HG03520 (cell line): ENCODE measurements around the gene SYCE1L.
"Not testable (repeated sequence)": the region's sequence is repeated elsewhere in the genome, so short reads cannot be mapped to it uniquely, and the experiment has no call there.

ENCODE experiments used
- ATAC-seq: cut with Tn5 transposase; IDR thresholded peaks from one replicate; pipeline ENCODE4 v1.9.1; 2021; ENCODE audit warnings: mild to moderate bottlenecking, moderate library complexity; ENCODE audit not compliant: unreplicated experiment

SYCE1L gene

DNA sequence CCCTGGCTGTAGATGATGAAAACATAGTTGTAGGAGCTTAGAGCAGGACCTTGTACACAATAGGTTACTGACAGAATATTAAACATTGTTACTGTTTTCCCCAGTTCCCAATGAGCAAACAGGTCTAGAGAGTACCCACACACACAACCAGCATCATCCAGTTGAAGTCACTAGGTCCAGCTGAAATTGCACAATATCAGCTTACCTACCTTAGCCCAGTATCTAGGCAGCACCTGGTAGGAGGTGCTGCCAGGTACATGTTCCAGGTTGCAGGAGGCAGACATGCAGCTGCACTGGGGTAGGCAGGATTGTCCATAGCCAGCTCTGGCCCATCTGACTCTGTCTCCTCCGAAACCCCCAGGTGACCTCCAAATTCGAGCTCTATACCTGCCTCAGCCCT is 1.5 kb upstream of the SYCE1L start:
- ATAC-seq, result no peak

DNA sequence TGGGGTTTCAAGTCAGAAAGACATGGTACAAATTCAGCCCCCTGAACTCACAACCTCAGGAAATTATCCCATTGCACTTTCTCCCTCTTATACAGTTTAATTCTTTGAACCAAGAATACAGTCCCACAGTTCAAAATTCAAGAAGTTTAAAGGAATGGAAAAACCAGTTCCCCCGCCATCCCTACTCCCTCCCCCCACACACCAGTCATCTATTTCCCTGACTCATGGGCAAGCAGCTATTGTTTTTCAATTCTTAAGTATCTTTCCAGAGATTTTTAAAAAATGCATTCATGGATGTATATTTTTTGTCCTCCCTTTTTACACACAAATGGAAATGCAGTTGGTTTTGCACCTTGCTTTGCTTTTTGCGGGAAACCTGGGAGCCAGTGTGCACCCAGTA is 7.3 kb downstream of the SYCE1L start:
- no peak for ATAC-seq

DNA sequence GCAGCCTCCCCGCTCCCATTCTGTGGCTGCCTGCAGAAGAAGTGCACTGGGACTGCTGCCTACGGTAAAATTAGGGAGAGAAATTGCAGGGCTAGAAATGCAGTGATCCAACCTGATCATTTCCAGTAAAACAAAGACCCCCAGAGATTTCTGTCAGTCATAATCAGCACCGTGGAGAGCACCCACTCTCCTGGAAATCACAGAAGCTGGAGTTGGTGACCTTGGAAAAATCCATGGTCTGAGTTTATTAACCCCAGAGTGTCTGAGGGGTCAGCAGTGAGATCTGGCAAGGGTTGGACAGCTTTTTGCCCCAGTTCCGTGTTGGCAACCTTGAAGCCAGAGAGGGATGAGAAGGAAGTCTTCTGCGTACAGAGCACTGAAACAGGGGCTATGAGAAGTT is 7.8 kb downstream of the SYCE1L start:
- no peak for ATAC-seq

DNA sequence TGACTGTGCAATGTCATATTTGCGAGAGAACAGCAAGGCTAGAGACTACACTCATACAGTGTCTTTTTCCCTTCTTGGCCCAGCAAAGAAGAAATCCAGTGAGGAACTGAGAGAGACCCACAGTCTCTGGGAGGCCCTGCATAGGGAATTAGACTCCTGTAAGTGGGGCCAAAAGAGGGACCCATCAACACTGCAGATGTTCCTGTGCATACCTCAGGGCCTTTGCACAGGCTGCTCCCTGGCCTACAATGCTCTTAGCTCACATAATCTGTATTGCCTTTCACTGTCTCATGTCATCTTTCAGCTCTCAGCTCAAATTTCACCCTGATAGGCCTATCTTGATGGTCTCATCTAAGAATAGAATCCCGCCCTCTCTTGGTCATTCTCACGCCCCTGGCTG is 9.2 kb downstream of the SYCE1L start:
- ATAC-seq, result no peak

DNA sequence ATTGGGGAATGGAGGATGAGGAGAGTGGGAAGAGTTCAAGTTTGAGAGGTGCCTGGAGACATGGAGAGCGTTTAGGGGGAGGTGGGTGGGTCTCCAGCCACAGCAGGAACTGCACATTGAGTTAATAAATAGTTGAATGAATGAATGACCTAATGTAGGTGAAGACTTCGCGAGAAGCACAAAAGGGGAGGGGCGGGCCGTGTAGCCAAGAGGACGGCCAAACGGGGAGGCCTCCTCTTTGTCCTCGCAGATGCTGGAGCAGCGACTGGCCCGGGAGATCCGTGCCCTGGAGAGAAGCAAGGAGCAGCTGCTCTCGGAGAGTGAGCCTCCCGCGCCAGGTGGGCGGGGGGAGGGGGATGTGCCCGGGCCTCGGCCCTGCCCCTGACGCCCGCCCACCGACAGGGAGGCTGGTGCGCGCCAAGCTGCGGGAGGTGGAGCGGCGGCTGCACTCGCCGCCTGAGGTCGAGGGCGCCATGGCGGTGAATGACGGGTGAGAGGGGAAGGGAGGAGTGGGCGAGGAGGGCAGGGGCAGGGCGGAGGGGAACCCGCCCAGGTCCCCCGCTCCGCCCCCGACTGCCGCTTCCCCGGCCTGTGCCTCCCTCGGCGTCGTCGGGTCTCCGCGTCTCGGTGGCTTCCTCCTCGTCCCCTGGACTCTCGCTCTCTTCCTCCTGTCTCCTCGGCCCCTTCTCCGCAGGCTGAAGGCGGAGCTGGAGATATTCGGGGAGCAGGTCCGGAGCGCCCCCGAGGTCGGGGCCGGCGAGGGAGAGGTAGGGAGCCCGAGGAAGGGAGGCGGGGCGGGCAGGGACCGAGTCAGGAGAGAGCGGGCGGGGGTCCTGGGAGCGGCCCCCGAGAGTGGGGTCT is 12.9 kb downstream of the SYCE1L start:
- ATAC-seq, result peak; percentile 48

DNA sequence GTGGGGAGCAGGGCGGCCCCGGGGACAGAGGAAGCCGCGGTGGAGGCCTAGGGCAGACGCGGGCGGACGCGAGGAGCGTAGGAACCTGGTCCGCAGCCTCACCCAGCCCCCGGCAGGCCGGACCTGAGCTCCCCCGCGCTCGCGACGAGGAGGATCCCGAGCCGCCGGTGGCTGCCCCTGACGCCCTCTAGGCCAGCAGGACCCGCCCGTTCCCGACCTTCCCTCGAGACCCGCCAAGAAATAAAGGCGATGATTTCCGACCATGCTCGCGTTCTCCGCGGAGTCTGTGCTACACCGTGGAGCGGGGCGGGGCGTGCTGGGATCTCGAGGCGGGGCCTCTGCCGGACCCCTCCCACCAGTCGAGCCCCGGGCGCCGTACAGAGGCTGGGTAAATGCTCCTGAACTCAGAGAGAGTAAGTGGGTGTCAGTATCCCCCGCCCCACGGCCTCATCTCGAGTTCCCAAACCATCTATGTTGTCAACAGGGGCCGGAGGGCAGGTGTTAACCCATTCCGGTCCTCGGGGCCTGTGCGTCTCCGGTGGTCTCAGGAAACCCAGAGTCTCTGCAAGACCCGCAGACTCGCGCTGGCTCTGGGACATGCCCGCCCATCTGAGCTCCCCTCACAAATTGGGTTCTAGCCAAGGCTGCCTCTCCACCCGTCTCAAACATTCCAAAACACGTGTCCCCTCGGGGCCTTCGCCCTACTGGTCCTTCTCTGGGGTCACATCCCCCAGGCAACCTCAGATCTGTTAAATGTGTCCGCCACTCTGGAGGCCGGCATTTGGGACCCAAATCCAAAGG is 13.7 kb downstream of the SYCE1L start:
- peak; percentile 73 for ATAC-seq

DNA sequence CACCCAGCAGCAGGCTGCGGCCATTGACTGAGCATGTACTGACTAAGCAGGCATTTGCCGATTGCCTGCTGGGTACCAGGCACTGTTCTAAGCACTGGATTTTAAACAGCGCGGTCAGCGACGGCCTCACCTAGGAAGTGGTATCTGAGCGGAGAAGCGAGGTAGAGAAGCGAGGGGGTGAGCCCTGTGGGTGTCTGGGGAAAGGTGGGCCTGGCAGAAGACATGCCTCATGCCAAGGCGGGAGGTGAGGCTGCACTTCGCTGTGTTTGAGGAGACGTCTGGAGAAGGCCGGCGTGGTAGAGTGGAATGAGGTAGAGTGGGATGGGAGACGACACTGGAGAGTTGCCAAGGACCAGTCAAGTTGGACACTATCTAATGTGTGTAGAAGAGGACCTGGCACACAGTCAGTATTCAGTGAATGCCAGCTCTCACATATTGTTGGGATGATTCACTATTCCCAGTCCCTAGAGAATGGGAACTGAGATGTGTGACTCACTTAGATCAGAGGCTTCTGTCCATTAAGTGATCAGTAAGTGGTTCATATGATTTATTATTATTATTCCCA is 14.4 kb downstream of the SYCE1L start:
- no peak for ATAC-seq

DNA sequence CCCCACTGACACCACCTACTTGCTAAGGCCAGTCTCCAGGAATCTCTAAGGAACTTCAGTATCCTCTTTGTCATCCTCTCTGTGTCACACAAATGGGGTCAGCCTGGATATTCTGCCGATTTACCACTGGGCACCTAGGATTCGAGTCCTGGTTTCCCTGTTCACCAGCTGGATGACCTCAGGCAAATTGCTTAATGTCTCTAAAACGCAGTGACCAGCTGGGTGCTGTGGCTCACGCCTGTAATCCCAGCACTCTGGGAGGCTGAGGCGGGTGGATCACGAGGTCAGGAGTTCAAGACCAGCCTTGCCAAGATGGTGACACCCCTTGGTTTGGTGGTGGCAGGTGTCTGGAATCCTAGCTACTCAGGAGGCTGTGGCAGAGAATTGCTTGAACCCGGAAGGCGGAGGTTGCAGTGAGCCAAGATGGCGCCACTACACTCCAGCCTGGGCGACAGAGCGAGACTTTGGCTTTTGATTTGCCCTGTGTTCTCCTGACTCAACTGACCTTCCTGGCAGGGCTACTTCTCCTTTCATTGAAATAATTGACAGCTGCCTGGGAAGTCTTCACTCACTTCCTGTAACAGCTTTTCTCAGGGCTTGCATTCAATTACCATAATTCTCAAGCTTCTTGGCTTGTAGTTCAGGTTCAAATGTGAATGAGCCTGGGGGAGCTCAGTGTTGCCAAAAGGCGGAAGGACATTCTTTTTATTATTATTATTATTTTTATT is 15.4 kb downstream of the SYCE1L start:
- no peak for ATAC-seq

DNA sequence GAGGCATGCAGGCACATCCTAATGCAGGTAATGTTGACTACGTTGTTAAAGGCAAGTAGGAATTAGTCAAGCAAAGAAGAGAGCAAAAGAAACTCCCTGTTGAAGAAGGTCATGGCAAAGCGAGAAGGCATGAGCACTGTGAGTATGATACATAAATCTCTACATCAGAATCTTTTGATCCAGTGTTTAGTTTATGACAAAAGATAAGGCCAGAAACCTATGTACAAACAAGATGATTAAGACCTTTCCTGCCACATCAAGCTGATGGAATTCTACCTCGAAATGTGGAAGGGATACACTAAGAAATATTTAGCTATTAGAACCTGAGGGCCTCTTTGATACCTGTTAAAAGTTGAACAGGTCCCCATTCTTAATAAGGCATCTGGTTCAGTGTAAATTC is 20.2 kb downstream of the SYCE1L start:
- no peak for ATAC-seq

DNA sequence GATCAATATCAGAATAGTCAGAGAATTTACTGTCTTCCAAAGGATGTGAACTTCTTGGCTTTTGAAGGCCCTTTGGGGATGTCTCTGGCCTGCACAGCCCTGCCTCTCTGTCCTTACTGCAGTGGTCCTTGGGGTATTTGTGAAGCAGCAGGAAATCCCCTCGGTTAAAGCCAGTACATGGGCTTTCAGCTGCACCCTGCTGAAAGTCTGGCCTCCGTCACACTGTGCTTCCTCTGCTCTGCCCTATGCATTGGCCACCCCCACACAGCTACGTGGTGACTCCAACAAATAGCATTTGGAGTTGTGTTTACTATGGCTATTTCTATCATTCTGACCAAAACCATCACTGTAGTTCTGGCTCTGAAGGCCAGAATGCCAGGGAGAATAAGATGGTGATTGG is 21.2 kb downstream of the SYCE1L start:
- ATAC-seq, result no peak

DNA sequence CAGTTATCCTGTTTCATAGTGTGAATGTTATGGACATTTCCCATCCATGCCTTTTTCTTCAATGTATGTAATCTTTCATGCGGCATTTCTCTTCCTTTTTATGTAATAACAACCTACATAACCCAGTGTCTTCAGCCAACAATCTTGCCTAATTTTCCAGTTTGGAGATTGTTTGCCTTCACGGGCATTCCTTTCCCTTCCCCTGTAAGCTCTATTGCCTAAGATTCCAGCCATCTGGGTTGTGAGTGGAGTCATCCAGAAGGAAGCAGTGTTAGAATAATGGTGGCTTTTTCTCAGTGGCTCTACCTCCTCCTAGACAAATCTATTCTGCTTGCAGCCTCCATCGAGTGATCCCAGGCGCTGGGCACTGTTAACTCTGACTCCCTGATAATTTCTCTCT is 22.3 kb downstream of the SYCE1L start:
- no peak for ATAC-seq

DNA sequence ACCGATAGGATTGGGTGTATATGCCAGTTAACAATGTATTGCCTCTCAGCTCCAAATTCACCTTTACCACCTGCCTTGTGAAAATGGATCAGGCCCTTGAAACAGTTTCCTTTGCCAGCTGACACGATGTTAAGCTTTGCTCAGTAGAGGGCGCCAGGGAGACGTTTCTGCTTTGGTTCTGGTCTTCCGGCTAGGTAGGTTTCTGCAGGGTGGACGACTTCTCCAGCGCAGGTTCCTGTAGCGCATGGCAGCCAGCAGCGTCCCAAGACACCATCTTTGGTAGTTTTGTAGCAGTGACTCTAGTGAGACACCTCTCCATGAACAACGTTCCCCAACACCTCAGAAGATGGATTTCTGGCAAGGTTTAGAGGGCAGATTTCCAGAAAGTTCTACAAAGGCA is 24.0 kb downstream of the SYCE1L start:
- ATAC-seq, result no peak

DNA sequence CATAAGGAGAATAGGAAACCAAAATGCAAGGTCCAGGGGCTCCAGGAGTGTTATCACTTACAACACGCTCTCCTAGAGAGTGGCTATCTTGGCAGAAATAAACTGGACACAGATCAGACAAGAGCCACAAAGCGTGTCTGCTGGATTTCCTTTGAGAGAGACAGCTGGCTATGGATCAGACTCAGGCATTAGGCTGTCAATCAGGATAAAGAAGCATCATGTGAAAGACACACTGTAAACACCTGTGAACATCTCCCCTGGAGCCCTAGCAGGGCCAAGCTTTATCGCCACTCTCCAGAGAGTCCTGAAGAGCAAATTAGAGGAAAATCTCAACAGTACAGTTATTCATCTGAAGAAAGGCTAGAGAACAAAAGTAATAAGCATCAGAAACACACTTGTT is 26.0 kb downstream of the SYCE1L start:
- ATAC-seq, result no peak

DNA sequence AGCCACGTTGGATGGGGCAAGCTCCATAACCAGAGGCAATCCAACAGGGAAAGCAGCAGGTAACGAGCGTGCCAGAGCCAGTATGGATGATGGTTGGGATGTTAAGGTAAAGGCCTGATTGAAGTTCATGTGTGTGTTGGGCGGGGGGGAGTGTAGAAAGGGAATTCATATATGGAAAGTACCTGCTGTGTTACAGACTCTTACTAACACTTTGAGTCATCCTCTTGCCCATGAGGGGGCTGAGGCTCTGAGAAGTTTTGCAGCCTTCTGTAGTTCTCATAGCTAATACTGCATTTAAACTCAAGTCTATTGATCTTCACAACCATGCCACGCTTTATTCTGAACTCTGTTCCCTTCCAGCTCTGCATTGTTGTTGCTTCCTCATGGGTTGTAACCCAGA is 28.5 kb downstream of the SYCE1L start:
- ATAC-seq, result peak; percentile 78

DNA sequence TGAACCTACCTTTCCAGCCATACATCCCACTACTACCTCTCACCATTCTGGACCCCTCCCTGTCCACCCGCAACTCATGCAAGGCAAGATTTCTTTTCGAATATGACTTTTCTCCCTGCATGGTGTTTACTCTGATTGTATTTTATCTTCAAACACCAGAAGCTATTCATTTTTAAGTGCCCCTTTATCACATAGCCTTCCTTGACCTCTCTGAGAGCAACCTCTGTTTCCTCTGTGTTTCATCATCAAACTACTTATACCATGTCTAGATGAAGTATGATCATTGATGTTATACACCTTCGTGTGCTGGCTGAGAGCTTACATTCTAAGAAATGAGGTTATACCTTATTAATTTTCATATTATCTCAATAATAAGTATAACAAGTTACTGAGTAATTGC is 31.8 kb downstream of the SYCE1L start:
- no peak for ATAC-seq

DNA sequence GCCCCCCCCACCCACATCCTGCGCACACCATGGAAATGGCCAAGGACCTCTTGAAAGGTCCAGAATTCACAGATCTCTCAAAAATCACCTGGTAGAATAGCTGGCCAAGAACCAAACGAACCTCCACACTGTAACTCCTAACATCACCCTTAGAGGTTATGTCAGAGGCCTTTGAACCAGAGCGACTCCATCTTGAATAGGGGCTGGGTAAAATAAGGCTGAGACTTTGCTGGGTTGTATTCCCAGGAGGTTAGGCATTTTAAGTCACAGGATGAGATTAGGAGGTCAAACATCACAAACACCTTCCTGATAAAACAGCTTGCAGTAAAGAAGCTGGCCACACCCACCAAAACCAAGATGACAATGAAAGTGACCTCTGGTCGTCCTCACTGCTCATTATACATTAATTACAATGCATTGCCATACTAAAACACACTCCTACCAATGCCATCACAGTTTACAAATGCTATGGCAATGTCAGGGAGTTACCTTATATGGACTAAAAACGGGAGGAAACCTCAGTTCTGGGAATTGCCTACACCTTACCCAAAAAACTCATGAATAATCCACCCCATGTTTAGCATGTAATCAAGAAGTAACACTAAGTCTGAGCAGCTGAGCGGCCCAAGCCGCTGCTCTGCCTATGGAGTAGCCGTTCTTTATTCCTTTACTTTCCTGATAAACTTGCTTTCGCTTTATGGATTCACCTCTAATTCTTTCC is 34.8 kb downstream of the SYCE1L start:
- no peak for ATAC-seq

DNA sequence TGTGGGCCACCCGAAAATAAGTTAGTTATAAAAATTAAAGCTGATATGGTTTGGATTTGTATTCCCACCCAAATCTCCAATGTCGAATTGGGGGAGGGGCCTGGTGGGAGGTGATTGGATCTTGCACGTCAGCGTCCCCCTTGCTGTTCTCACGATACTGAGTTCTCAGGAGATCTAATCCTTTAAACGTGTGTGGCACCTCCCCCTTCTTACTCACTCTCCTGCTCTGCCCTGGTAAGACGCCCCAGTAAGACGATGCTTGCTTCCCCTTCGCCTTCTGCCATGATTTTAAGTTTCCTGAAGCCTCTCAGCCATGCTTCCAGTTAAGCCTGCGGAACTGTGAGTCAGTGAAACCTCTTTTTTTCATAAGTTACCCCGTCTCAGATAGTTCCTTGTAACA is 35.4 kb downstream of the SYCE1L start:
- no peak for ATAC-seq

DNA sequence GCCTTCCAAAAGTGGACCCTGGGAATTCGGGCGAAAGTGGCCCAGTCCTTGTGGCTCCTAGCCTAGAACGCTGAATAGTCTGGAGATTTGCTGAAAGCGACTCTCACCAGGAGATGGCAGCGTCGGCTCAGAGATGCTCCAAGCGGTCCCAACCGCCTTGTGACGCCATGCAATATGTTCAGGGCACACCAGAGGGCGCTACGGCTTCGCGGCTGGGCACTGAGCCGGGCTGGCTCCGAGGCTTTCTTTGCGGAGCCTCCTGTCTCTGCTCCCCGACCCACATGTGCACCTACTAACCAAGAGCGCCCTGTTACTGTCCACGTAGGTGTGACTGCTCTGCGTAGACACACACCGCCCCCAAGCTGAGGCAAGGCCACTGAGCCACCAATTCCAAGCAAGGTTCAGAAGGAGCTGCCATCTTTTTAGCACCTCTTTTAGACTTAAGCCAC is 36.9 kb downstream of the SYCE1L start:
- ATAC-seq, result peak; percentile 97

DNA sequence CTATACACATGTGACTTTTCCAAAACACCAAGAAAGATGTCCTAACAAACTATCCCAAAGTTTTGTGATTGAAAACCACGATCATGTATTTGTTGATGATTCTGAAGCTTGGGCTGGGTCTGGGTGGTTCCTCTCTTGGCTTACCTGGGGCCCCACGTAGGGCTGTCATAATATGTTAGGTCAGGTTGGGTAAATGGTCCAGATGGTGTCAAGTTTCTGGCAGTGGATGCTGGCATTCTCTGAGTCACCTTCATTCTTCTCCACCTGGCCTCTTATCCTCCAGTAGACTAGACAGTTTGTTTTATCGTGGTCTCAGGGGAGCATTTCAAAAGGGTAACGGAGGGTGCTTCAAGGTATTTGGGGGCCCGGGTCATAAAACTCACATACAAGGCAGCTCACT is 39.4 kb downstream of the SYCE1L start:
- no peak for ATAC-seq

DNA sequence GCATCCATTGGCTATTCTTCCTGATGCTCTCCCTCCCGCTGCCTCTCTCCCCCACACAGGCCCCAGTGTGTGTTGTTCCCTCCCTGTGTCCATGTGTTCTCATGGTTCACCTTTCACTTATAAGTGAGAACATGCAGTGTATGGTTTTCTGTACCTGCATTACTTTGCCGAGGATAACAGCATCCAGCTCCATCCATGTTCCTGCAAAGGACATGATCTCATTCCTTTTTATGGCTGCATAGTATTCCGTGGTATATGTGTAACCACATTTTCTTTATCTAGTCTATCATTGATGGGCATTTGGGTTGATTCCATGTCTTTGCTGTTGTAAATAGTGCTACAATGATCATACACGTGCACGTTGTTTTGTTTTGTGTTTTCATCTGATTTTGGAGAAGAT is 43.3 kb downstream of the SYCE1L start:
- ATAC-seq, result not testable (repeated sequence)

DNA sequence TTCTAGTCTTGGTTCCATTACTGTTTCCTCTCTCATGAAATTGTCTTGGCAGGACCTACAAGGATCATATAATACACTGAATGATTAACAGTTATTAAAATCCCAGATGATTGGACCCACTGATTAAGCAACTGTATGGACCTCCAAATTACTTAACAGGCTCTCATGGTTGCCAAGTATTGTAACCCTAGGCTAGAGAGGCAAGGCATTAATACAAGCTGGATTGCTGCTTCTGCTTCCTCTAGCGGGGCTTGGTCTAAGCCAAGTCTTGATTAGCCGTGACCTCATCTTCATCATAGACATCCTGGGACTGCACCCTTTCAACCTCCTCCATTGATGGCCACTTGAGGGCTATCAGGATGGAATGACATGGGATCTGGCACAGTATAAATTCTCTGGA is 46.9 kb downstream of the SYCE1L start:
- ATAC-seq, result no peak
